Measurements from ENCODE around the gene FNDC3B. TPM values are rescaled to one million over a fixed set of nuclear protein-coding genes. Genes with fewer than 3 reads are reported as not detected.

FNDC3B gene
- total RNA-seq, 4 donors from 2014 or later, result 114 to 217 (median 164) TPM

DNA sequence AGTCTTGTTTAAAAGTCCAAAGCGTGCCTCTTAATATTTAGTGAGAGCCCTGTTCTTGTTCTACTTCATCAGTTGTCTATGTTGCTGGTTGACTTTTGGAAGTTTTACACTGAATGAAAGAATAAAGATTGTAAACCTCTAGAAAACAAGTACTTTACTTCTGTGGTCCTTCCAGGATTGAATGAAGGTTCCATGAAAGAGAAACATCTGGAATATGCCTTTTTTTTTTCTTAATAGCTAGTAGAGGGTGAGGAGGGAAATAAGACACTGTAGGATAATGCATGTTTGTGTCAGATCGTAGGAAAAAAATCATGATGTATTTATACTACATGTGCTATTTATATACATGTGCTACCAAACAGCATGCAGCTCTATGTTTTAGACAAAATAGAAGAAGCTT is 205.9 kb downstream of the FNDC3B start:
- ATAC-seq (ENCODE audit: low FRiP score), result no peak
- TF ChIP-seq, protein P1, sequence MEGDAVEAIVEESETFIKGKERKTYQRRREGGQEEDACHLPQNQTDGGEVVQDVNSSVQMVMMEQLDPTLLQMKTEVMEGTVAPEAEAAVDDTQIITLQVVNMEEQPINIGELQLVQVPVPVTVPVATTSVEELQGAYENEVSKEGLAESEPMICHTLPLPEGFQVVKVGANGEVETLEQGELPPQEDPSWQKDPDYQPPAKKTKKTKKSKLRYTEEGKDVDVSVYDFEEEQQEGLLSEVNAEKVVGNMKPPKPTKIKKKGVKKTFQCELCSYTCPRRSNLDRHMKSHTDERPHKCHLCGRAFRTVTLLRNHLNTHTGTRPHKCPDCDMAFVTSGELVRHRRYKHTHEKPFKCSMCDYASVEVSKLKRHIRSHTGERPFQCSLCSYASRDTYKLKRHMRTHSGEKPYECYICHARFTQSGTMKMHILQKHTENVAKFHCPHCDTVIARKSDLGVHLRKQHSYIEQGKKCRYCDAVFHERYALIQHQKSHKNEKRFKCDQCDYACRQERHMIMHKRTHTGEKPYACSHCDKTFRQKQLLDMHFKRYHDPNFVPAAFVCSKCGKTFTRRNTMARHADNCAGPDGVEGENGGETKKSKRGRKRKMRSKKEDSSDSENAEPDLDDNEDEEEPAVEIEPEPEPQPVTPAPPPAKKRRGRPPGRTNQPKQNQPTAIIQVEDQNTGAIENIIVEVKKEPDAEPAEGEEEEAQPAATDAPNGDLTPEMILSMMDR (IDR thresholded peaks at IDR 0.05), result no peak
- no peak for DNase-seq (ENCODE audit: low spot score)

DNA sequence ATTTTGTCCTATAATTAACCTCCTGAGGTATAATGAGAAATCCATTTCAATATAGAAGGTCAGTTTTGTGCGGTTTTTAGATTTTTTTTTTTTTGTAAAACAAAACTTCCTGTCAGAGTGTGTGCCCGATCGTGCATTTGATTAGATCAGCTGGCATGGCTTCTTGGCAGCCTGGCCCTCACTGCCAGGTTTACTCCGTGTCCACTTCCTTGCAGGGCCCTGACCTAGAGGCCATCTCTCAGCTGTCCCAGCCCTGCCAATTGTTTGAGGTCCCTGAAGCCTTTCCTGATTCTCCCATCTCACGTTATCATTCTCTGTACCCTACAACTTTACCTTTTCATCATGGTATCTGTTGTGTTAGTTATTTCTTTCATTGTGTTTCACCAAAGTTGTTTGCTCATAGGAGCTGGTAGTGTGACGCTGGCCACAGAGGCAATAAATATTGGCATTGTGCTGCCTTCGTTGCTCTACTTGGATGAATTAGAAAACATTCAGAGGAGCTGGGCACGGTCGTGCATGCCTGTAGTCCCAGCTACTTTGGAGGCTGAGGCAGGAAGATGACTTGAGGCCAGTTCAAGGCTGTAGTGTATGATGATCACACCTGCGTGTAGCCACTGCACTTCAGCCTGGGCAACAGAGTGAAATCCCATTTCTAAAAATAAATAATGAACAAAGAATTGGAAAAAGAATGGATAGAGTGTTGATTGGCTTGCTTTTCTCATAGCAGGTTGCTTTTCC is 206.9 kb downstream of the FNDC3B start:
- no peak for ATAC-seq (ENCODE audit: low FRiP score)
- TF ChIP-seq, protein P1 (IDR thresholded peaks at IDR 0.05), result no peak
- no peak for DNase-seq (ENCODE audit: low spot score)

DNA sequence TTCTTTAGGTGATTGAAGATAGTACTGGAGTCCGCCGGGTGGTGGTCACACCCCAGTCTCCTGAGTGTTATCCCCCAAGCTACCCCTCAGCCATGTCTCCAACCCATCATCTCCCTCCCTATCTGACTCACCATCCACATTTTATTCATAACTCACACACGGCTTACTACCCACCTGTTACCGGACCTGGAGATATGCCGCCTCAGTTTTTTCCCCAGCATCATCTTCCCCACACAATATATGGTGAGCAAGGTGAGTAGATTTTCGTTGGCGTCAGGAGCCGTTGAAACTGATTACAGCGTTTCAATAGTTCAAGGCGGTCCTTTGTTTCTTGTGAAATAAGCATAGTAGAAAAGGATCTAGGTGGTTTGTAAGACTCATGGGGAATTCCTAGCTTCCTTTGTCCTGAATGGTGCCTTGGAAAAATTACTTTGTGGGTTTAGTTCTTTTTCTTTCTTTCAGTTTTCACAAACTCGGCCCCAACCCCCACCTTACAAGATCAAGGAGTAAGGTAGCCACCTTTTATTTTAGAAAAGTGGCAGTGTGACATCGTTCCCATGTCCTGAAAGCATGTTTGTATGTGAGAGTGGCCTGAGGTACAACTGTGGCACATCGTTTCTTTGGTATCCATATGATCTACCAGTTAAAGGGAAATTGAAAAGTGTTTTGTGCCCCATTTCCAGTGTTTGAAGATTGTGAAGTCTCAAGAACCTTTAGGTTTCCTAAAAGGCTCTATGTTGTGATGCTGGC is 208.3 kb downstream of the FNDC3B start:
- no peak for DNase-seq (ENCODE audit: low spot score)
- TF ChIP-seq, protein P1 (IDR thresholded peaks at IDR 0.05), result no peak
- ATAC-seq (ENCODE audit: low FRiP score), result no peak

DNA sequence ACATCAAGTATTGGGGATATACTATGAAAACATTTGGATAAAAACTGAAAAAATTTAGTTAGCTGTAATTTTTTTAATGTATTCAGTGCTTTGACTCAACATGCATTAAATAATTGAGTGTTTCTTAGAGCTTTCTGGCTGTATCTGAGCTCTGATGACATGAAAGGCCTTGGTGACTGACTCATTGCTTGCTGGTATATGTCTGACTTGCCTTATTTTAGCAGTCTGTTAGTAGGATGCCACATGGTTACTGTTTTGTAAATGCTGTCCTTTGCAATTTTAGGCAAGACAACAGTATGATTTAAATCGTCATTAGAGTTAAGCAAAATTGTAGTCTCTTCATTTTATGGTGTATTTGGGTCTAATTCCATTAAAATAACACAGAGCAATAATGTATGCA is 209.7 kb downstream of the FNDC3B start:
- ATAC-seq (ENCODE audit: low FRiP score) (no peak), DNase-seq (ENCODE audit: low spot score) (no peak)

DNA sequence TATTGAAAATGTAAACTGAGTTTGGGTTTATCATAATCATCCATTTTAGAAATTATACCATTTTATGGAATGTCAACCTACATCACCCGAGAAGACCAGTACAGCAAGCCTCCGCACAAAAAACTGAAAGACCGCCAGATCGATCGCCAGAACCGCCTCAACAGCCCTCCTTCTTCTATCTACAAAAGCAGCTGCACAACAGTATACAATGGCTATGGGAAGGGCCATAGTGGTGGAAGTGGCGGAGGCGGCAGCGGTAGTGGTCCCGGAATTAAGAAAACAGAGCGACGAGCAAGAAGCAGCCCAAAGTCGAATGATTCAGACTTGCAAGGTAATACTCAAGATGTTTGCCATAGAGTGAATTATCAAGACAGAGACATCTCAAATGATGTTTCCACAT is 211.8 kb downstream of the FNDC3B start:
- DNase-seq (ENCODE audit: low spot score) (no peak), ATAC-seq (ENCODE audit: low FRiP score) (no peak)
- TF ChIP-seq, protein P1 (IDR thresholded peaks at IDR 0.05), result no peak

More for the DNA sequence above, 209.7 kb downstream of the FNDC3B start:
- TF ChIP-seq, protein P1 (IDR thresholded peaks at IDR 0.05), result no peak

DNA sequence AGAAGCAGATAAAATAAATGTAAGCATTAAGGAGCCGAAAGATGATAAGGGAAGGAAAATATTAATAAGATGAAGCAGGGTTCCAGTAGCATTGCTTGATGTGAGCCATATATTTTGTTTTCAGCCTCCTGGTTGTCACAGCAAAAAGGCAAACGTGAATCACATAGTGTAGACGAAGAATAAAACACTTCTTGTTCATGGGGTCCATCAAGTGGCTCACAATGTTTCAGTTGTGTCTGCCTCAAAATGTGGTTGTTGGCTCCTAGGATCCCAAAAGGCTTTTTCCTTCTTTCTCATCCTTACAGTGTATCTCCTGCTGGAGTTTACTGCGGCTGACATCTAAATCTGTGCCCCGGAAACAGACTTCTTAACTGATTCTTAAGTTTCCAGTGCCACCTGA is 213.8 kb downstream of the FNDC3B start:
- TF ChIP-seq, protein P1 (IDR thresholded peaks at IDR 0.05), result no peak
- no peak for ATAC-seq (ENCODE audit: low FRiP score)
- no peak for DNase-seq (ENCODE audit: low spot score)

Measured in omental fat pad (tissue), 4 donors.